Cardiac muscle cell (in vitro differentiated cells and primary cell): ENCODE measurements around the gene RNF220. TPM values are rescaled to one million over a fixed set of nuclear protein-coding genes. Genes with fewer than 3 reads are reported as not detected.
A peak's percentile ranks its signal among the peaks of the same experiment; 100 is the strongest.

Source experiments
- DNase-seq, 2 donors: peaks; one replicate each; pipeline versions ENCODE4 v3.0.0 to v3.0.0-alpha.2; 2010 to 2017; ENCODE audit warnings: low read depth in 1 of 2, low spot score in 1 of 2
- H3K27ac ChIP-seq: fragments of 200-600 bp; sonication (generic); 2 replicates; pipeline ENCODE4 v1.5.1; 2016
- H3K27me3 ChIP-seq: fragments of 200-600 bp; sonication (generic); 2 replicates; pipeline ENCODE4 v1.6.0; 2016; ENCODE audit warnings: control low read depth
- H3K36me3 ChIP-seq: fragments of 200-600 bp; sonication (generic); 2 replicates; pipeline ENCODE4 v1.5.1; 2016; ENCODE audit warnings: control low read depth
- H3K4me1 ChIP-seq: fragments of 200-600 bp; sonication (generic); 2 replicates; pipeline ENCODE4 v1.8.1; 2017; ENCODE audit warnings: low read depth, mild to moderate bottlenecking, mixed run types
- H3K4me3 ChIP-seq: fragments of 200-600 bp; sonication (generic); 2 replicates; pipeline ENCODE4 v1.5.1; 2016; ENCODE audit warnings: mild to moderate bottlenecking
- H3K9me3 ChIP-seq: fragments of 200-600 bp; sonication (generic); 2 replicates; pipeline ENCODE4 v1.5.1; 2017; ENCODE audit warnings: low read depth, mild to moderate bottlenecking, control low read depth
- polyA plus RNA-seq: library from polyadenylated mRNA; unstranded; fragments of >200 nt; fragmentation: Nextera tagmentation; extraction: Ambion mirVana; gene quantifications from 2 replicates; pipeline ENCODE4 v1.2.1, GENCODE V29; 2016
- total RNA-seq: library from RNA; depleted of rRNA; stranded (reverse); fragments of >200 nt; gene quantifications from 2 replicates; pipeline ENCODE4 v1.2.3, GENCODE V29; 2016
- TF ChIP-seq, protein P1 (sequence below): IDR thresholded peaks from 2 replicates; pipeline ENCODE4 v1.5.1; 2012; ENCODE audit warnings: low read depth, mild to moderate bottlenecking, low read length

RNF220 gene
- total and polyA plus RNA-seq, 2 experiments from 2014 or later: 57.6 to 142 TPM

DNA sequence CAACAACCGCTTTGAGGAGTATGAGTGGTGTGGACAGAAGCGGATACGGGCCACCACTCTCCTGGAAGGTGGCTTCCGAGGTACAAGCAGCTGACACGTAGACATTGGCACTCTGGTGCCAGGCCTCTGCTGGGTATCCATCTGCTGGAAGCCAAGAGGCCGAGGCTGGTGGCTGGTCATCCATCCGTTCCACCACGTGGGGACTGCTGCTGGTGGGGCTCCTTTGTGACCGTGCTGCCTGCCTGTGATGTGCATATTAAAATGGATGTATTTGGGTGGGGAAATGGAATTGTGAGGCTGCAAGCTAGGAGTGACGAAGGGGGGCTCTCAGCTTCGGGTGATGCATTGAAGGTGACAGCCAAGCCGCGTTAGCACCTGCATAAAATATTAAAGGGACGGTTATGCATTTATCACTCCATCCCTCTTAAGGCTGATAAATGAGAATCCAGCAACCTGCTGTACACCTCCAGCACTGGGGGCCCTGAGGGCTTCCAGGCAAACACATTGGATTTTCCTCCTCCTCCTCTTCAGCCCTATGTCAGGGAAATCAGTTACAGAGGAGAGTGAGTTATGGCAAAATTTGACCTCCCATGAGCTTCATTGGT, 231.1 kb downstream of the RNF220 start:
- Histone ChIP-seq H3K27me3 (no peaks in the 10 kb centered on the region), H3K36me3 (peaks cover 7% of the 10 kb centered on the region), H3K27ac (no peak overlapping the region), H3K4me3 (no peak overlapping the region), H3K9me3 (no peaks in the 10 kb centered on the region), H3K4me1 (peaks cover 36% of the 10 kb centered on the region)
- DNase-seq: no peak
- TF ChIP-seq, protein P1, sequence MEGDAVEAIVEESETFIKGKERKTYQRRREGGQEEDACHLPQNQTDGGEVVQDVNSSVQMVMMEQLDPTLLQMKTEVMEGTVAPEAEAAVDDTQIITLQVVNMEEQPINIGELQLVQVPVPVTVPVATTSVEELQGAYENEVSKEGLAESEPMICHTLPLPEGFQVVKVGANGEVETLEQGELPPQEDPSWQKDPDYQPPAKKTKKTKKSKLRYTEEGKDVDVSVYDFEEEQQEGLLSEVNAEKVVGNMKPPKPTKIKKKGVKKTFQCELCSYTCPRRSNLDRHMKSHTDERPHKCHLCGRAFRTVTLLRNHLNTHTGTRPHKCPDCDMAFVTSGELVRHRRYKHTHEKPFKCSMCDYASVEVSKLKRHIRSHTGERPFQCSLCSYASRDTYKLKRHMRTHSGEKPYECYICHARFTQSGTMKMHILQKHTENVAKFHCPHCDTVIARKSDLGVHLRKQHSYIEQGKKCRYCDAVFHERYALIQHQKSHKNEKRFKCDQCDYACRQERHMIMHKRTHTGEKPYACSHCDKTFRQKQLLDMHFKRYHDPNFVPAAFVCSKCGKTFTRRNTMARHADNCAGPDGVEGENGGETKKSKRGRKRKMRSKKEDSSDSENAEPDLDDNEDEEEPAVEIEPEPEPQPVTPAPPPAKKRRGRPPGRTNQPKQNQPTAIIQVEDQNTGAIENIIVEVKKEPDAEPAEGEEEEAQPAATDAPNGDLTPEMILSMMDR: no peak

DNA sequence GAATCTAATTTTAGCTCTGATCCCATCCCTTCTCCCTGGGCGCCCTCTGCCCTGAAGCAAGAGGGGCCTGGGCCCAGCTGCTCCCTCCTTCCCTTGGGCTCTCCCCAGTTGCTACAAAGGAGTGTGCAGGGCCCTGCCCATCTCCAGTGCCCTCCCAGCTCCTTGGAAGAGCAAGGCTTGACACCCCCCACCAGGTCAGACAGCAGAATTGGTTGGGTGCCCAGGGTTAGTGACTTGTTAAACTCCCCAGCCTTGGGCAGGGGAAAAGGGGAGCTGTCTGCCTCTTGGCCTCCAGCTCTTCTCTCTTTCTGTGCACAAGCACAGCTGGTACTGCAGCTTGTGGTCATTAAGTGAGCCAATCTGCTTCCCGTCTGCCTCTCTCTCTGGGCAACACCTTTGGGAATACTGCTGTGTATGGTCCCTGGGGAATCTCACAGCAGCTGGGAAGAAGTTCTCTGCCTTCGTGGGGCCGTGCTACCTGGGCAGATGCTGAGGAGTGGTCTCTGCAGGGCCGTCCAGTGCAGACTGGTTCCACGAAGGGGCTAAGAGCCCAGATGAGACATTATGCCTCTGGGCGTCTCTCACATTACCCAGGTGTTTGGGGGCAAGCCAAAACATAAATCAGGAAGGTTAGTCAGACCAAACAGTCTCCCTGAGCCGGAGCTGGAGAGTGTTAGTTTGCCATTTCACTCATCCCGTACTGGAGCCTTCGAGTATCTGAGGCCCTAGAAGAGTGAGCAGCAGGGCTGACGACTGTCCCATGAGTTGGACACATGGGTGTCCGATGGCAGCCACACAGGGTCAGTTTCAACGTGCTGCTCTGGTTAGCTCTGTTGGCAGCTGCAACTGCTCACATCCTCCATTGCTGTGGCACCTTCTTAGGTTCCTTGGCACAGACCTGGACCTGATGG, 231.9 kb downstream of the RNF220 start:
- DNase-seq: no peak
- Histone ChIP-seq H3K4me3 (no peak overlapping the region), H3K9me3 (no peaks in the 10 kb centered on the region), H3K4me1 (peaks cover 40% of the 10 kb centered on the region), H3K27ac (peak overlapping the region; percentile 70), H3K27me3 (no peaks in the 10 kb centered on the region), H3K36me3 (peaks cover 7% of the 10 kb centered on the region)
- TF ChIP-seq, protein P1: no peak

DNA sequence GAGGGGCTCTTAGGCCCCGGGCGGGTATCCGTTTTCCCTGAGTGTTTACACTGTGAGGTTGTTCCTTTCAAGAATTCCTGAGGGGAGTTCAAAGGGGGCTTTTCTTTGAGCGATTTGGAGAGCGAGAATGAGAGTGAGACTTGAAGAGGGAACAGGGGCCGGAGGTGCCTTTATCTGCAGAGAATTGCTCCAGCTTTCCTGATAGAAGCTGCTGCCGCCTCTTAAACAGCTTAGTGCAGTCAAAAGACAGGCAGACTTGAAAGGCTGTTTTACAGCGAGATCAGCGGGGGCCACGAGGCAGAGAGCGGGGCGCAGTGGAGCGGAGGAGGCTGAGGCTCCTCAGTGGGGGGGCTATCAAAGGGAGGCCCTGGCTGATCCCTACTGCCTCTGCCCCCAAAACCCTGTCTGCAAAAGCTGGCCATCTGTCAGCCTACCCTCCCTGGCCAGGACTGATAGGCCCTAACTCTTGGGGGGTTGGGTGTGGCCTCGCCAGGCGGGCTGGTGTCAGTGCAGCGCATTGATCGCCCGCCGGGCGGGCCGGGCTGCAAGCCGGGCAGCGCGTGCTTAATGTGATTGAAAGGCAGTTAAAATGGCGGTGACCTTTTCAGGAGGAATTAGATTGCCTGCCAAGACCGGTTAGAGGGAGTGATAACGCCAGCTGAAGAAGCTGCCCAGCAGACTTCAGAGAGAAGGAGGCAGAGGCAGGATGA, 232.8 kb downstream of the RNF220 start:
- TF ChIP-seq, protein P1: no peak
- DNase-seq: peak in 1 of 2 donors; percentile 69
- Histone ChIP-seq H3K9me3 (no peaks in the 10 kb centered on the region), H3K4me1 (peaks cover 37% of the 10 kb centered on the region), H3K4me3 (no peak overlapping the region), H3K27ac (peak overlapping the region; percentile 70), H3K36me3 (peaks cover 7% of the 10 kb centered on the region), H3K27me3 (no peaks in the 10 kb centered on the region)

DNA sequence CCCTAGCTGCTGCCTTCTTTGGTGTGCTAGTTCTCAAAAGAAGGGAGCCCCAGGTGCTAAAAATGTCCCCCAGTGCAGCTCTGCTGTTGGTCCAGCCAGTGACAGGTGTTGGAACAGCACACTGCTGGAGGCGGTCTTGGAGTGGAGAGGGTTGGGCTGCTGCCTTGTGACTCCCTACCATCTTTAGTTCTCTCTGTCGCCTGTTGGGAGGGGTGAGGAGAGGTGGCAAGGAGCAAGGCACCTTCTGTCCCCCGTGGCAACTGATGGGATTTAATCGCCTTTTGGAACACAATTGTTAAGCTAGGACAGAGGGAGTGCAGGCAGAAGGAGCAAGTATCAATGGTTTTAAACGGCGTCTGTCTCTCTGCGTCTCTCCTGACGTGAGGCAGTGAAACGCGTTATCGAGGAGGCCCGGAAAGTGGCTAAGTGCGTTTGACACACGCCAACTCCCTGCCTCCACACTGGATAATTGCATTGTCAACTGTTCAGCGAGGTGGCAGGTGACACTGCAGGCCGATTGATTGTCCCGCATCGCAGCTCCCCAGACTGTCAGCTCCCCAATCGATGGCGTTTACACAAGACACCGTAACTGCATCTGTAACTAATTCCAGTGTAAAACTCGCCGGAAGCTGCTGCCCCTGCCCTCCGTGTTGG, 235.3 kb downstream of the RNF220 start:
- no peak overlapping the region for H3K4me3 ChIP-seq
- TF ChIP-seq, protein P1: no peak
- H3K4me1 ChIP-seq: peaks cover 41% of the 10 kb centered on the region
- no peak overlapping the region for H3K27ac ChIP-seq
- peaks cover 9% of the 10 kb centered on the region for H3K36me3 ChIP-seq
- no peaks in the 10 kb centered on the region for H3K9me3 ChIP-seq
- no peak for DNase-seq
- no peaks in the 10 kb centered on the region for H3K27me3 ChIP-seq
